Measurements from ENCODE around the gene CLEC10A.

GRCh38 chr17:7047566-7047965, 32.5 kb downstream of the CLEC10A start:
- TF ChIP-seq EP300 (IDR thresholded peaks at IDR 0.05) (no peak), CTCF (IDR thresholded peaks at IDR 0.05) (no peak)
